Lower lobe of right lung (tissue), 2 donors: Measurements from ENCODE around the gene SLC45A2. TPM values are rescaled to one million over a fixed set of nuclear protein-coding genes. Genes with fewer than 3 reads are reported as not detected.
A peak's percentile ranks its signal among the peaks of the same experiment; 100 is the strongest.

ENCODE experiments used
- ATAC-seq, 2 donors: fragments of 200-7000 bp; cut with Tn5 transposase; one replicate each; pipeline ENCODE4 v1.9.1; 2020 to 2022; ENCODE audit warnings: mild to moderate bottlenecking in 2 of 2, moderate library complexity in 2 of 2
- DNase-seq: peaks from one replicate; pipeline ENCODE4 v3.0.0-alpha.2; 2020
- H3K27ac ChIP-seq: fragments of 200-600 bp; one replicate; pipeline ENCODE4 v1.8.0; 2022
- H3K27me3 ChIP-seq: fragments of 200-600 bp; one replicate; pipeline ENCODE4 v1.8.0; 2022; ENCODE audit warnings: low read depth
- H3K36me3 ChIP-seq: fragments of 200-600 bp; one replicate; pipeline ENCODE4 v1.8.0; 2022; ENCODE audit warnings: mild to moderate bottlenecking
- H3K4me1 ChIP-seq: fragments of 200-600 bp; one replicate; pipeline ENCODE4 v1.8.0; 2022
- H3K4me3 ChIP-seq: fragments of 200-600 bp; one replicate; pipeline ENCODE4 v1.8.0; 2022; ENCODE audit warnings: mild to moderate bottlenecking
- H3K9me3 ChIP-seq: fragments of 200-600 bp; one replicate; pipeline ENCODE4 v1.8.0; 2022
- CTCF ChIP-seq: fragments of 200-600 bp; IDR thresholded peaks from one replicate; pipeline ENCODE4 v1.8.0; 2022; ENCODE audit warnings: antibody characterized with exemption, mild to moderate bottlenecking
- intact Hi-C: fragments of 100-400 bp; cut with DNase I; formaldehyde crosslinking; loops from one replicate; pipeline ENCODE4 v1.11.0; 2022
- total RNA-seq: library from RNA; stranded (reverse); fragmentation: NEBNext Ultra II Directional; extraction: Animal tissue kit (Norgen Biotek cat#: 25700); gene quantifications from one replicate; pipeline ENCODE4 v1.2.1, GENCODE V29; 2021
- donor health status: DM: no; HTN: yes; CAD: no; lungs with severe emphysema.

SLC45A2 gene
- total RNA-seq, 1 donor from 2014 or later: not detected

DNA sequence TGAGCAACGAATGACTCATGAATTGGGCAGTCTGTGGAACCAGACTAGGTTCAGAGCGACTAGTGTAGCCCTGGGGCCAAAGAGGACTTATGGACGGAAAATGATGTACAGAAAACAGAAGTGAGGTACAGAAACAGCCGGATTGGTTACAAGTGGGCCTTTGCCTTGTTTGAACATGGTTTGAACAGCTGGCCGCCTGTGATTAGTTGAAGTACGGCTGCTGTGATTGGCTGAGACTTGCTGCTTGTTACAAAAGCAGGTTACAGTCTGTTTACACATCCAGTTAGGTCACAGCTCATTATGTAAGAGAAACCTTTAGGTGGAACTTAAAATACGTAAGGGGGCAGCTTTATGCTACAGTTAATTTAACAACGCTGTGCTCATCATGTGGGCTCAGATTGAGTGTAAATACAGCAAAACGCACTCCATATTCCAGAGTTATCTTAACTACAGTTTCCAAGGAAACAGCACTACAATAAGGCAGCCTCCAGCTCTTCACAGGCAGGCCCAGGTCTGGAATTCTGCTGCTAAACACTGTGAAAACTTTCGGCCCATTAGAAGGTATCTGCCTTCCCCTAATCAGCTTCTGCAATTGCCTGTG lies 16.8 kb upstream of the SLC45A2 start:
- Histone ChIP-seq H3K27me3 (no peaks in the 10 kb centered on the region), H3K4me3 (no peak overlapping the region), H3K27ac (peak overlapping the region; percentile 77), H3K4me1 (peaks cover 19% of the 10 kb centered on the region), H3K9me3 (no peaks in the 10 kb centered on the region), H3K36me3 (peaks cover 27% of the 10 kb centered on the region)
- TF ChIP-seq CTCF: no peak
- intact Hi-C loops: no loop called here
- peak; percentile 91 to 96 for ATAC-seq
- peak; percentile 70 for DNase-seq

DNA sequence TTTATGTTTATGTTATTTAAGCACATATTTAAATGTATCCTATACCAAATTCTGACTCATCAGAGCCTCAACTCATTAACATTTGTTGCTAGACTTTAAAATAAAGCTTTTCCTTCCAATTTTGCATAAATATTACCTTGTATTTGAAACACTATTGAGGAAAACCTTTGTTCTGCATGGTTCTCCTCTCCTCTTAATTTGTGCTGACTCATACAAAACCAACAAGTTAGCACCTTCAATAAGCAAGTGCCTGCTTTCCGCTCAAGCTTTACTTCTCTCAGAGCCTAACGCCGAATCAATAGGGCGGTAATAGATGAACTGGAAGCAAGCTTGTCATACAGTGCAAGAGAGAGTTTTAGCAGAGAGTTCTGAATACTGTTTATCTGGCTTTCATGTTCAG lies 15.5 kb upstream of the SLC45A2 start:
- no peaks in the 10 kb centered on the region for H3K9me3 ChIP-seq
- ATAC-seq (no peak), DNase-seq (no peak)
- H3K36me3 ChIP-seq: peaks cover 27% of the 10 kb centered on the region
- intact Hi-C loops: no loop called here
- no peaks in the 10 kb centered on the region for H3K27me3 ChIP-seq
- H3K27ac ChIP-seq: no peak overlapping the region
- H3K4me1 ChIP-seq: peaks cover 15% of the 10 kb centered on the region
- H3K4me3 ChIP-seq: no peak overlapping the region
- TF ChIP-seq CTCF: no peak

DNA sequence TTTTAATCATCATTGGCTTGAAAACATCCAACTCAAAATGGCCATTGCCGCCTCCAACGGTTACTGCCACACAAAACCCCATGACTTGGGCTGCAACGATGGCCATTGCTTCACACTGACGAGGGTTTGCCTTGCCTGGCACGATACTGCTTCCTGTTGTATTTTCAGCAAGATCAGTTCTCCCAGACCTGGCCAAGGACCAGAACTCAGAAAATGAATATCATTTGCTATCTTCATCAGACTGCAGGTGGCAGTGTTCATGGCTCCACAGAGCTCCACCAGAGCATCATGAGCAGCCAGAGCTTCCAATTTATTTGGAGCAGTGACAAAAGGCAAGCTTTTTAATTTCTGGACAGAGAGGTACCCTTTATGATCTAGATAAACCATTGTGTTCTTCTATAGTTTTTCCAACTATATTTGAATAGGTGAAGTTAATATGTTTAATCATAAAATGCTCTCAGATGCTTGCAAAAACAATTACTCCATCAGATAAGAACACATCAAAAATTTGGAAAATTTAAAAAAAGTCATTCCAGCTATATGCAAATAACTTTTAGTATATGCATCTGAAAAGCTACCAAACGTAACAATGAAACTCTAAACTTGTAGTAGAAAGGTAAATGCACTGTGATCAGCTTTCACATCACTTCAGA lies 13.0 kb upstream of the SLC45A2 start:
- peak; percentile 61 for TF ChIP-seq CTCF
- intact Hi-C loops: no loop called here
- ATAC-seq: peak; percentile 48 to 79
- Histone ChIP-seq H3K4me1 (peaks cover 15% of the 10 kb centered on the region), H3K36me3 (peaks cover 16% of the 10 kb centered on the region), H3K27ac (no peak overlapping the region), H3K9me3 (no peaks in the 10 kb centered on the region), H3K4me3 (no peak overlapping the region), H3K27me3 (no peaks in the 10 kb centered on the region)
- DNase-seq: peak; percentile 57

GRCh38 chr5:33995865-33996264 lies 11.4 kb upstream of the SLC45A2 start:
- ATAC-seq: no peak
- peaks cover 10% of the 10 kb centered on the region for H3K4me1 ChIP-seq
- no peaks in the 10 kb centered on the region for H3K9me3 ChIP-seq
- no peak overlapping the region for H3K4me3 ChIP-seq
- intact Hi-C loops: no loop called here
- no peak for DNase-seq
- no peaks in the 10 kb centered on the region for H3K27me3 ChIP-seq
- peaks cover 14% of the 10 kb centered on the region for H3K36me3 ChIP-seq
- TF ChIP-seq CTCF: no peak
- H3K27ac ChIP-seq: no peak overlapping the region

- intact Hi-C loops: no loop called here
- ATAC-seq: no peak
- H3K9me3 ChIP-seq: no peaks in the 10 kb centered on the region
- DNase-seq: no peak
- peaks cover 14% of the 10 kb centered on the region for H3K36me3 ChIP-seq
- TF ChIP-seq CTCF: no peak
- peaks cover 8% of the 10 kb centered on the region for H3K4me1 ChIP-seq
- H3K27me3 ChIP-seq: no peaks in the 10 kb centered on the region
- H3K27ac ChIP-seq: no peak overlapping the region
- H3K4me3 ChIP-seq: no peak overlapping the region
Measured at GRCh38 chr5:33994845-33995244, 10.4 kb upstream of the SLC45A2 start.
